HEK293T (cell line): ENCODE data around the gene DARS1.

Source experiments
- BHLHE40 ChIP-seq: fragments of 450-650 bp; IDR thresholded peaks from 2 replicates; pipeline ENCODE4 v1.6.1; 2016; ENCODE audit warnings: mild to moderate bottlenecking, moderate library complexity, borderline replicate concordance
- CTBP1 ChIP-seq: fragments of 450-650 bp; IDR thresholded peaks from 2 replicates; pipeline ENCODE4 v1.6.1; 2016; ENCODE audit warnings: borderline replicate concordance
- FOXM1 ChIP-seq: fragments of 450-650 bp; IDR thresholded peaks from 2 replicates; pipeline ENCODE4 v1.6.1; 2017; ENCODE audit warnings: mild to moderate bottlenecking, borderline replicate concordance
- NFRKB ChIP-seq: fragments of 450-650 bp; IDR thresholded peaks from 2 replicates; pipeline ENCODE4 v1.6.1; 2016; ENCODE audit warnings: mild to moderate bottlenecking, moderate library complexity
- PKNOX1 ChIP-seq: fragments of 450-650 bp; IDR thresholded peaks from 2 replicates; pipeline ENCODE4 v1.6.1; 2016
- SP1 ChIP-seq: fragments of 450-650 bp; IDR thresholded peaks from 2 replicates; pipeline ENCODE4 v1.6.1; 2017
- SUZ12 ChIP-seq: fragments of 450-650 bp; IDR thresholded peaks from 2 replicates; pipeline ENCODE4 v1.6.1; 2016; ENCODE audit warnings: mild to moderate bottlenecking
- ZNF384 ChIP-seq: fragments of 450-650 bp; IDR thresholded peaks from 2 replicates; pipeline ENCODE4 v1.6.1; 2016

GRCh38 chr2:135914485-135914884, 70.9 kb downstream of the DARS1 start:
- TF ChIP-seq BHLHE40 (no peak), CTBP1 (no peak), FOXM1 (no peak), ZNF384 (no peak), SUZ12 (no peak), NFRKB (no peak), PKNOX1 (no peak), SP1 (no peak)
